HG03432 (cell line): ENCODE data around the gene SEC14L5.
A peak's percentile ranks its signal among the peaks of the same experiment; 100 is the strongest.

ENCODE experiments used
- ATAC-seq: cut with Tn5 transposase; IDR thresholded peaks from one replicate; pipeline ENCODE4 v1.9.1; 2021; ENCODE audit warnings: mild to moderate bottlenecking, moderate library complexity; ENCODE audit not compliant: unreplicated experiment

The SEC14L5 gene

GRCh38 chr16:4957720-4958509 is at the start of gene SEC14L5:
TSS of gene SEC14L5 (plus strand) at chr16:4958330. CDS start at chr16:4959324, 994 bp downstream.
- peak; percentile 74 for ATAC-seq

- ATAC-seq = no peak
Observed at GRCh38 chr16:4908854-4909401, 49.2 kb upstream of the SEC14L5 start.

GRCh38 chr16:4909825-4910224 is 48.3 kb upstream of the SEC14L5 start:
- no peak for ATAC-seq

- no peak for ATAC-seq
Observed at GRCh38 chr16:4910828-4911227, 47.3 kb upstream of the SEC14L5 start.

GRCh38 chr16:4911970-4912386 is 46.2 kb upstream of the SEC14L5 start:
- ATAC-seq = no peak

GRCh38 chr16:4913130-4913773 is 44.9 kb upstream of the SEC14L5 start:
- no peak for ATAC-seq

- ATAC-seq = no peak
Observed at GRCh38 chr16:4913774-4914525, 44.2 kb upstream of the SEC14L5 start.

- no peak for ATAC-seq
Observed at GRCh38 chr16:4914528-4915225, 43.5 kb upstream of the SEC14L5 start.

GRCh38 chr16:4915226-4915761 is 42.8 kb upstream of the SEC14L5 start:
- no peak for ATAC-seq

- ATAC-seq = no peak
Observed at GRCh38 chr16:4917117-4917516, 41.0 kb upstream of the SEC14L5 start.

GRCh38 chr16:4918781-4919251 is 39.3 kb upstream of the SEC14L5 start:
- ATAC-seq = no peak

GRCh38 chr16:4920826-4921225 is 37.3 kb upstream of the SEC14L5 start:
- no peak for ATAC-seq

GRCh38 chr16:4922721-4923342 is 35.3 kb upstream of the SEC14L5 start:
- no peak for ATAC-seq

- ATAC-seq = no peak
Observed at GRCh38 chr16:4923853-4924252, 34.3 kb upstream of the SEC14L5 start.

- no peak for ATAC-seq
Observed at GRCh38 chr16:4924593-4925292, 33.4 kb upstream of the SEC14L5 start.

GRCh38 chr16:4925293-4925607 is 32.9 kb upstream of the SEC14L5 start:
- ATAC-seq = no peak

- no peak for ATAC-seq
Observed at GRCh38 chr16:4925791-4926190, 32.3 kb upstream of the SEC14L5 start.

GRCh38 chr16:4926928-4927327 is 31.2 kb upstream of the SEC14L5 start:
- no peak for ATAC-seq

- ATAC-seq = no peak
Observed at GRCh38 chr16:4927661-4928060, 30.5 kb upstream of the SEC14L5 start.
